Aorta (tissue), 5 donors: ENCODE data around the gene RPGRIP1L. TPM values are rescaled to one million over a fixed set of nuclear protein-coding genes. Genes with fewer than 3 reads are reported as not detected.
A peak's percentile ranks its signal among the peaks of the same experiment; 100 is the strongest.

Source experiments
- ATAC-seq: fragments of 200-7000 bp; cut with Tn5 transposase; one replicate; pipeline ENCODE4 v1.9.1; 2022; ENCODE audit warnings: moderate library complexity; ENCODE audit not compliant: low FRiP score
- DNase-seq, 2 donors: peaks; one replicate each; pipeline ENCODE4 v3.0.0-alpha.2; 2020
- H3K27ac ChIP-seq, 2 donors: one replicate each; pipeline ENCODE4 v1.5.1; 2013; ENCODE audit warnings: low read length in 2 of 2, mild to moderate bottlenecking in 2 of 2, moderate library complexity in 2 of 2, control low read depth in 1 of 2, inconsistent platforms in 1 of 2, low read depth in 1 of 2
- H3K27me3 ChIP-seq, 2 donors: one replicate each; pipeline ENCODE4 v1.6.1; 2013; ENCODE audit warnings: control low read depth in 1 of 2, low read length in 1 of 2, mild to moderate bottlenecking in 1 of 2, moderate library complexity in 1 of 2; ENCODE audit not compliant: insufficient read depth in 2 of 2, control insufficient read depth in 1 of 2
- H3K36me3 ChIP-seq, 2 donors: one replicate each; pipeline ENCODE4 v1.6.1; 2013; ENCODE audit warnings: control low read depth in 1 of 2, low read length in 1 of 2, mild to moderate bottlenecking in 1 of 2; ENCODE audit not compliant: insufficient read depth in 2 of 2, control insufficient read depth in 1 of 2
- H3K4me1 ChIP-seq, 2 donors: one replicate each; pipeline ENCODE4 v1.6.1; 2013; ENCODE audit warnings: low read length in 2 of 2, control low read depth in 1 of 2, mild to moderate bottlenecking in 1 of 2, moderate library complexity in 1 of 2; ENCODE audit not compliant: insufficient read depth in 2 of 2, control insufficient read depth in 1 of 2
- H3K4me3 ChIP-seq, 2 donors: one replicate each; pipeline ENCODE4 v1.5.1; 2013; ENCODE audit warnings: low read length in 2 of 2, control low read depth in 1 of 2, mild to moderate bottlenecking in 1 of 2
- H3K9me3 ChIP-seq: one replicate; pipeline ENCODE4 v1.6.1; 2013; ENCODE audit warnings: mild to moderate bottlenecking, low read length; ENCODE audit not compliant: control insufficient read depth
- WGBS, 2 donors: extraction: QIAGEN DNeasy Blood & Tissue Kit; methylation state at CpG; one replicate each; pipeline ENCODE4 v1.1.7; 2013; 5-methylcytosine and 5-hydroxymethylcytosine counted together
- intact Hi-C, 2 donors: fragments of 100-400 bp; cut with DNase I; formaldehyde crosslinking; loops; one replicate each; pipeline versions ENCODE4 v1.14.2 to v1.15.0; 2022
- polyA plus RNA-seq, 2 donors: library from polyadenylated mRNA; stranded (reverse); fragments of 200-250 nt; gene quantifications; one replicate each; pipeline ENCODE4 v1.2.3, GENCODE V29; 2013
- total RNA-seq, 2 donors: library from RNA; stranded (reverse); fragmentation: NEBNext Ultra II Directional; extraction: Animal tissue kit (Norgen Biotek cat#: 25700); gene quantifications; one replicate each; pipeline ENCODE4 v1.2.1, GENCODE V29; 2021
- donor health status: healthy with polysubstance abuse.
- donor health status: Bipolar disorder and iron deficiency.
- donor health status: DM: no; HTN: no; CAD: no.
- donor health status: DM: no; HTN: no; CAD: no.
- donor health status: DM: yes; HTN: yes; CAD: no.

Gene RPGRIP1L
- total and polyA plus RNA-seq, 4 donors: 1.4 to 7.3 (median 3.4) TPM

DNA sequence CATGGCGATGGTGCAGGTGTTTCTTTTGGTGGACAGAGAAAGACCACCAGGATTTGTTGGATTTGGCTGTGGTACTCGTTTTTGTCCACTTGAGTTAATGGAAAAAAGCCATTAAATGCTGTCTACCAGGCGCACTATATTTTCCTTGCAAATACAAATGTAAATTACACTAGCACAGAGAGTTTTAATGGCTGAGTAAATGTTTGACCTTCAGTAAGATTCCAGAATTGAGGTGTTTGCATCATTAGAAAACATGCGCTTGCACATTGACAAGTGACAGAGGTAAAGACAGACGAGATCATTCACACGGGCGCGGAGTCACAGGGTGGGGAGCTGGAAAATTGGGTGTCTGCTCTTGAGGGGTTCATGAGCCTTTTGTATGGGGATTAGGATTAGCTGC lies 147.1 kb downstream of the RPGRIP1L start:
- H3K27ac ChIP-seq: no peak overlapping the region
- no peaks in the 10 kb centered on the region for H3K9me3 ChIP-seq
- H3K27me3 ChIP-seq: no peaks in the 10 kb centered on the region
- no peak overlapping the region for H3K4me3 ChIP-seq
- no peaks in the 10 kb centered on the region for H3K4me1 ChIP-seq
- intact Hi-C loops: no loop called here
- DNase-seq: no peak
- no peaks in the 10 kb centered on the region for H3K36me3 ChIP-seq
- whole genome bisulfite sequencing, 2 donors: 92% methylated on average over 8 of the region's 8 CpGs
- ATAC-seq: no peak

DNA sequence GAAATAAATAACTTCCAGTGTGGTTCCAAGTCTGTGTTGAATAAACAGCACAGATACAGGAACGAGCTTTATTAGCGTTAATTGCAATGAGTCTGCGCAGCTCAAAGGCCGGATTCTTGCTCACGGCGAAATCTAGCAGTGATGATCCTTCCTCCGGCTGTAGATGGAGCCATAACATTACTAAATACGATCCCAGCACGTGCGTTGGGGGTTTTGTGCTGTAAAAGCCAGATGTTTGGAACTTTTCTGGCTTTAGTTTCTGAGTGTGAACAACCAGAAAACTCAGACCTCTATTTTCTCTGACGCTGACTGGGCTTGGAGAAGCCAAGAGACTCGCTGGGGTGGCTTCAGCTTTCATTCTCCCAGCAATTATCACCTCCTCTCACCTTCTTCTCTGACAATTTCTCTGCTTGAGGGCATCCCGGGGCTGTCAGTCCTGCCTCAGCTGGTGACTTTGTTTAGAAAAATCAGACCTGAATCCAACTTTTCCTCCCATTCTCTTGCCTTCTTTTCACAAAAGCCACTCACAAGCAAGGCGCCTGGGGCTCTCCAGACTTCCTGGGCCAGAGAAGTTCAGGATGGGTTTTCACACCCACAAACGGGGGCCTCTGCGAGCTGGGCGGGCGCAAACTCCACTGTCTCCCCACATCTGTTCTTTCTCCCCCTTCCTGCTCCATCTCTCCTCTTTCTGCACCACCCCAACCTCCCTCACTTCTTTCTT lies 153.5 kb downstream of the RPGRIP1L start:
- H3K36me3 ChIP-seq: no peaks in the 10 kb centered on the region
- H3K27ac ChIP-seq: no peak overlapping the region
- intact Hi-C loops: no loop called here
- no peak overlapping the region for H3K4me3 ChIP-seq
- no peaks in the 10 kb centered on the region for H3K9me3 ChIP-seq
- ATAC-seq (peak; percentile 74), DNase-seq (no peak)
- no peaks in the 10 kb centered on the region for H3K27me3 ChIP-seq
- no peaks in the 10 kb centered on the region for H3K4me1 ChIP-seq
- WGBS, 2 donors: 23 to 25% methylated on average over 18 of the region's 18 CpGs

Other genes with a start within 250 kb of the RPGRIP1L start
- gene AKTIP, start 200.7 kb downstream of the RPGRIP1L start, total RNA-seq: 10 to 100 TPM; 47.1 to 50.6 TPM
- 10 to 100 TPM; 48.9 to 73.0 TPM for gene AKTIP, start 200.7 kb downstream of the RPGRIP1L start, polyA plus RNA-seq
- gene FTO, start 297 bp upstream of the RPGRIP1L start, total RNA-seq: 10 to 100 TPM; 84.5 to 97.7 TPM
- 10 to 100 TPM; 17.9 to 26.6 TPM for gene FTO, start 297 bp upstream of the RPGRIP1L start, polyA plus RNA-seq